A172 (cell line): ENCODE measurements around the gene ARL13B. TPM values are rescaled to one million over a fixed set of nuclear protein-coding genes. Genes with fewer than 3 reads are reported as not detected.

ENCODE experiments used
- DNase-seq: peaks from one replicate; pipeline ENCODE4 v3.0.0-alpha.2; 2015; ENCODE audit warnings: low spot score
- total RNA-seq: library from RNA; depleted of rRNA; stranded (reverse); fragments of >200 nt; shearing (Covaris generic); gene quantifications from 2 replicates; pipeline ENCODE4 v1.2.3, GENCODE V29; 2014; rRNA removed

ARL13B gene
- total RNA-seq, 1 experiment from 2014 or later = 21.3 TPM

DNA sequence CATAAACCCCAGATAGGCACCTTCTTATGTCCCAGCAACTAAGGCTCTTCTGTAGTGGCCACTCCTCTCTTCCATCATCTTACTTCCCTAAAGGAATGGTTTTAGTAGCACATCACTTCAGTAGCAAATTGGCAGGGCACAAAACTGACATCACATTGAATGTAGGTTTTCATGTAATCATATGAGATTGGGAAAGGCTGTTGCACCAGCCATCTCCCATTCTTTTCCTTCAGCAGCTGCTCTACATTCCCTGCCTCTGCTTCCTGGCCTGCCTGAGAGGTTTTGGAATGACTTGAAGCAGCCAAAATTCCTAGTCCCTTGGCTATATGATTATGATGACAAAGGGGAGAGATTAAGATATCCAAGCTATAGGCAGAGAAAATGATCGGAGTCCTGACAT, 119.4 kb downstream of the ARL13B start:
- DNase-seq = no peak

DNA sequence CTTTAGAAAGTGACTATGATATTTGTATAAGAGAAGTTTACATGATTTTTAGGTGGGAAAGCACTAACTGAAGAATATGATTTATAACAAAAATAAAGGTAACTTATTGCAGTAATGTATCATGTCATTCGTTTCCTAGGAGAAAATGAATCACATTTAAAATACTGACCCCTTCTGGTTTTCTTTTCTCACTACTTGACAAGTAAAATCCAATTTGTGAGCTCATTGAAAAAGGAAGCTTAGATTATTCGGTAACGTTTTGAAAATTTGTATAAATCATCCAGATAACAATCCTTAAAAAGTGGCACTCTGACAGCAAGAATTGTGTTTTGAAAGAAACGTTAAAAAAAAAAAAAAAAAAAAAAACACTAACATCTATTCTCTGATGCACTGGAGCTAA, 121.9 kb downstream of the ARL13B start:
- DNase-seq = peak; percentile 8

Other genes with a start within 250 kb of the ARL13B start
- 58.8 and 73.0 TPM in 2 replicates for gene PROS1, start 6.3 kb upstream of the ARL13B start, total RNA-seq
- gene STX19, start 48.4 kb downstream of the ARL13B start, total RNA-seq = not detected in 2 replicates
- 4.0 and 6.8 TPM in 2 replicates for gene DHFR2, start 82.8 kb downstream of the ARL13B start, total RNA-seq
- 15.4 and 16.7 TPM in 2 replicates for gene NSUN3, start 82.9 kb downstream of the ARL13B start, total RNA-seq